IPS DF 4.7 (cell line): ENCODE measurements around the gene TSPAN2.

Source experiments
- DNase-seq: peaks from one replicate; pipeline ENCODE4 v3.0.0-alpha.2; 2013; ENCODE audit warnings: low spot score; ENCODE audit errors: extremely low read depth

TSPAN2 gene

GRCh38 chr1:115076384-115076915, 12.9 kb downstream of the TSPAN2 start:
- DNase-seq: no peak

- DNase-seq: no peak
Observed at GRCh38 chr1:115074839-115075534, 14.3 kb downstream of the TSPAN2 start.

- DNase-seq: no peak
Observed at GRCh38 chr1:115073298-115074087, 15.8 kb downstream of the TSPAN2 start.

- no peak for DNase-seq
Observed at GRCh38 chr1:115071012-115071664, 18.2 kb downstream of the TSPAN2 start.

GRCh38 chr1:115069659-115070308, 19.5 kb downstream of the TSPAN2 start:
- DNase-seq: no peak

GRCh38 chr1:115068826-115069585, 20.3 kb downstream of the TSPAN2 start:
- no peak for DNase-seq

- no peak for DNase-seq
Observed at GRCh38 chr1:115067161-115067859, 22.0 kb downstream of the TSPAN2 start.

- no peak for DNase-seq
Observed at GRCh38 chr1:115065021-115065420, 24.3 kb downstream of the TSPAN2 start.

- no peak for DNase-seq
Observed at GRCh38 chr1:115064461-115064860, 24.8 kb downstream of the TSPAN2 start.

GRCh38 chr1:115063228-115063901, 25.9 kb downstream of the TSPAN2 start:
- DNase-seq: no peak

GRCh38 chr1:115062542-115063004, 26.7 kb downstream of the TSPAN2 start:
- no peak for DNase-seq

- no peak for DNase-seq
Observed at GRCh38 chr1:115060501-115060900, 28.8 kb downstream of the TSPAN2 start.

- no peak for DNase-seq
Observed at GRCh38 chr1:115059316-115059715, 30.0 kb downstream of the TSPAN2 start.

- no peak for DNase-seq
Observed at GRCh38 chr1:115057661-115058254, 31.5 kb downstream of the TSPAN2 start.

GRCh38 chr1:115056395-115056798, 32.9 kb downstream of the TSPAN2 start:
- DNase-seq: no peak

- peak; percentile 30 for DNase-seq
Observed at GRCh38 chr1:115052454-115053083, 36.7 kb downstream of the TSPAN2 start.

GRCh38 chr1:115051850-115052249, 37.5 kb downstream of the TSPAN2 start:
- DNase-seq: no peak

- no peak for DNase-seq
Observed at GRCh38 chr1:115046751-115047150, 42.6 kb downstream of the TSPAN2 start.

GRCh38 chr1:115041654-115042053, 47.6 kb downstream of the TSPAN2 start:
- no peak for DNase-seq
